Suprapubic skin (tissue), 4 donors: ENCODE results near the gene ANKRD11. TPM values are rescaled to one million over a fixed set of nuclear protein-coding genes. Genes with fewer than 3 reads are reported as not detected.

Experiments used
- DNase-seq, 2 donors: peaks; one replicate each; pipeline ENCODE4 v3.0.0-alpha.2; 2019; ENCODE audit warnings: low spot score in 2 of 2
- H3K27ac ChIP-seq: fragments of 200-600 bp; sonication (generic); one replicate; pipeline ENCODE4 v1.5.1; 2019
- H3K27me3 ChIP-seq: fragments of 200-600 bp; sonication (generic); one replicate; pipeline ENCODE4 v1.5.1; 2019
- H3K36me3 ChIP-seq: fragments of 200-600 bp; sonication (generic); one replicate; pipeline ENCODE4 v1.5.1; 2019
- H3K4me1 ChIP-seq: fragments of 200-600 bp; sonication (generic); one replicate; pipeline ENCODE4 v1.5.1; 2019
- H3K4me3 ChIP-seq: fragments of 200-600 bp; sonication (generic); one replicate; pipeline ENCODE4 v1.5.1; 2019; ENCODE audit warnings: mild to moderate bottlenecking
- H3K9me3 ChIP-seq: fragments of 200-600 bp; sonication (generic); one replicate; pipeline ENCODE4 v1.5.1; 2019
- EP300 ChIP-seq: sonication (generic); formaldehyde crosslinking; IDR thresholded peaks from one replicate; pipeline ENCODE4 v1.6.1; 2017; ENCODE audit warnings: antibody characterized with exemption
- POLR2A ChIP-seq, 2 donors: fragments of 450-650 bp; IDR thresholded peaks; one replicate each; pipeline ENCODE4 v1.6.1; 2017; ENCODE audit warnings: antibody characterized with exemption in 2 of 2, mild to moderate bottlenecking in 2 of 2, moderate library complexity in 2 of 2
- POLR2AphosphoS5 ChIP-seq, 3 donors: sonication (generic); formaldehyde crosslinking; IDR thresholded peaks; one replicate each; pipeline ENCODE4 v1.6.1; 2017; ENCODE audit warnings: antibody characterized with exemption in 3 of 3
- WGBS: methylation state at CpG from one replicate; pipeline ENCODE4 v1.1.5; 2018; 5-methylcytosine and 5-hydroxymethylcytosine counted together
- total RNA-seq, 4 donors: library from RNA; depleted of rRNA; stranded (reverse); fragments of >200 nt; gene quantifications; one replicate each; pipeline ENCODE4 v1.1.0, GENCODE V29; 2016
- TF ChIP-seq, protein P1 (sequence below), 2 donors: fragments of 200-600 bp in 1 of 2; fragments of 450-650 bp in 1 of 2; sonication (generic) in 1 of 2; IDR thresholded peaks; one replicate each; pipeline ENCODE4 v1.5.1; 2016 to 2019; ENCODE audit warnings: antibody characterized with exemption in 2 of 2, mild to moderate bottlenecking in 1 of 2, moderate library complexity in 1 of 2

The ANKRD11 gene
- total RNA-seq, 4 donors from 2014 or later: 85.4 to 212 (median 127) TPM

DNA sequence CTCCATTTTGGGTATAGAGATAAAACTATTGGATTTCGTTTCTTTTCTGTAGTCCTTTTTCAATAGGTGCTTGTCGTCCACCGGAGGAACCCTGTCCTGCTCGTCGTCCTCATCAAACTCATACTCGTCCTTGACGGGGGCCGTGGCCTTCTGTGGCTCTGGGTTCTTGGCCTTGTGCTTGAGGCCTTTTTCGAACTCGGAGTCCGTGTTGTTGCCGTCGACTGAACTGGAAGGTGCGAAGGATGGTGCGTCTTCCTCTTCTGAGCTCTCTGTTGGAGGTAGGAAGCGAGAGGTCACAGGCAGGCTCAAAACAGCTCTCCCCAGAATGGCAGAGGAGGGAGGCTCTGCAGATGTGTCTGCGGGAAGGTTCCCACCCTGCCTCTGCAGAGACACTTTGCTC is 205.0 kb downstream of the ANKRD11 start:
- no peak for DNase-seq
- H3K36me3 ChIP-seq: peaks cover 90% of the 10 kb centered on the region
- WGBS: 94% methylated on average over 17 of the region's 17 CpGs

GRCh38 chr16:89283449-89283848 is 206.9 kb downstream of the ANKRD11 start:
- Histone ChIP-seq H3K36me3 (peaks cover 97% of the 10 kb centered on the region), H3K27ac (no peak overlapping the region), H3K27me3 (no peaks in the 10 kb centered on the region), H3K4me1 (no peaks in the 10 kb centered on the region), H3K4me3 (no peak overlapping the region), H3K9me3 (no peaks in the 10 kb centered on the region)
- no peak for TF ChIP-seq POLR2A (IDR thresholded peaks at IDR 0.05)
- no peak for TF ChIP-seq EP300
- TF ChIP-seq, protein P1, sequence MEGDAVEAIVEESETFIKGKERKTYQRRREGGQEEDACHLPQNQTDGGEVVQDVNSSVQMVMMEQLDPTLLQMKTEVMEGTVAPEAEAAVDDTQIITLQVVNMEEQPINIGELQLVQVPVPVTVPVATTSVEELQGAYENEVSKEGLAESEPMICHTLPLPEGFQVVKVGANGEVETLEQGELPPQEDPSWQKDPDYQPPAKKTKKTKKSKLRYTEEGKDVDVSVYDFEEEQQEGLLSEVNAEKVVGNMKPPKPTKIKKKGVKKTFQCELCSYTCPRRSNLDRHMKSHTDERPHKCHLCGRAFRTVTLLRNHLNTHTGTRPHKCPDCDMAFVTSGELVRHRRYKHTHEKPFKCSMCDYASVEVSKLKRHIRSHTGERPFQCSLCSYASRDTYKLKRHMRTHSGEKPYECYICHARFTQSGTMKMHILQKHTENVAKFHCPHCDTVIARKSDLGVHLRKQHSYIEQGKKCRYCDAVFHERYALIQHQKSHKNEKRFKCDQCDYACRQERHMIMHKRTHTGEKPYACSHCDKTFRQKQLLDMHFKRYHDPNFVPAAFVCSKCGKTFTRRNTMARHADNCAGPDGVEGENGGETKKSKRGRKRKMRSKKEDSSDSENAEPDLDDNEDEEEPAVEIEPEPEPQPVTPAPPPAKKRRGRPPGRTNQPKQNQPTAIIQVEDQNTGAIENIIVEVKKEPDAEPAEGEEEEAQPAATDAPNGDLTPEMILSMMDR (IDR thresholded peaks at IDR 0.05): no peak
- no peak for TF ChIP-seq POLR2AphosphoS5 (IDR thresholded peaks at IDR 0.05)
- 87% methylated on average over 20 of the region's 20 CpGs for WGBS
- DNase-seq: no peak

More for the DNA sequence above, 205.0 kb downstream of the ANKRD11 start:
- Histone ChIP-seq H3K27ac (no peak overlapping the region), H3K27me3 (no peaks in the 10 kb centered on the region), H3K4me3 (no peak overlapping the region), H3K9me3 (no peaks in the 10 kb centered on the region), H3K4me1 (no peaks in the 10 kb centered on the region)
- TF ChIP-seq, protein P1 (IDR thresholded peaks at IDR 0.05): no peak
- TF ChIP-seq POLR2A (IDR thresholded peaks at IDR 0.05) (no peak), POLR2AphosphoS5 (IDR thresholded peaks at IDR 0.05) (no peak), EP300 (no peak)

- no peak for DNase-seq
- TF ChIP-seq POLR2AphosphoS5 (IDR thresholded peaks at IDR 0.05) (no peak), EP300 (no peak), POLR2A (IDR thresholded peaks at IDR 0.05) (no peak)
- TF ChIP-seq, protein P1 (IDR thresholded peaks at IDR 0.05): no peak
- 93% methylated on average over 18 of the region's 18 CpGs for WGBS
- H3K4me1 ChIP-seq: no peaks in the 10 kb centered on the region
- H3K36me3 ChIP-seq: peaks cover 97% of the 10 kb centered on the region
- H3K27me3 ChIP-seq: no peaks in the 10 kb centered on the region
- H3K4me3 ChIP-seq: no peak overlapping the region
- H3K27ac ChIP-seq: no peak overlapping the region
- H3K9me3 ChIP-seq: no peaks in the 10 kb centered on the region
These were observed 207.8 kb downstream of the ANKRD11 start for GRCh38 chr16:89282523-89282922.

DNA sequence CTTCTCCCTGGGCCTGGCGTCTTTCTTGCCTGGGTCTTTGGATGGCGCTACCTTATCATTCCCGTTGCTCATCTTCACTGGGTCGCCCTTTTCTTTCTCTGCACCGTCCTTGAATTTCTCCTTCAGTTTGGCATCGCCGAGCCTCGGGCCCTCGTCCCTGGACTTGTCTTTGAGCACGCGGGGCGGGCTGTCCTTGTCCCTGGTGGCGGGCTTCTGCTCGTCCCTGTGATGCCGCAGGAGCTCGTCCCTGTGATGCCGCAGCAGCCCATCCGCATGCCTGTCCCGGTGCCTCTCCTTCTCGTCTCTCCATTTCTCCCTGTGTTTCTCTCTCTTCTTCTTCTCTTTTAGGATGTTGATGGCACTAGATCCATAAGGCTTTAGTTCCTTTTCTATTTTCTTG is 208.5 kb downstream of the ANKRD11 start:
- 95% methylated on average over 20 of the region's 20 CpGs for WGBS

GRCh38 chr16:89281189-89281577 is 209.2 kb downstream of the ANKRD11 start:
- Histone ChIP-seq H3K4me3 (no peak overlapping the region), H3K4me1 (no peaks in the 10 kb centered on the region), H3K9me3 (no peaks in the 10 kb centered on the region), H3K36me3 (peaks cover 96% of the 10 kb centered on the region), H3K27ac (no peak overlapping the region), H3K27me3 (no peaks in the 10 kb centered on the region)
- 92% methylated on average over 28 of the region's 28 CpGs for WGBS
- TF ChIP-seq POLR2A (IDR thresholded peaks at IDR 0.05): no peak
- TF ChIP-seq, protein P1 (IDR thresholded peaks at IDR 0.05): no peak
- no peak for DNase-seq

More for the DNA sequence above, 208.5 kb downstream of the ANKRD11 start:
- no peak for TF ChIP-seq POLR2A (IDR thresholded peaks at IDR 0.05)
- TF ChIP-seq POLR2AphosphoS5 (IDR thresholded peaks at IDR 0.05): no peak
- TF ChIP-seq, protein P1 (IDR thresholded peaks at IDR 0.05): no peak
- no peak for TF ChIP-seq EP300
- H3K27ac ChIP-seq: no peak overlapping the region
- H3K4me3 ChIP-seq: no peak overlapping the region
- H3K36me3 ChIP-seq: peaks cover 97% of the 10 kb centered on the region
- H3K27me3 ChIP-seq: no peaks in the 10 kb centered on the region
- H3K4me1 ChIP-seq: no peaks in the 10 kb centered on the region
- DNase-seq: no peak
- no peaks in the 10 kb centered on the region for H3K9me3 ChIP-seq
